D721Med (cell line): Measurements from ENCODE around the gene PNMT.

Experiments used
- DNase-seq: peaks from one replicate; pipeline ENCODE4 v3.0.0; 2011; ENCODE audit warnings: low spot score; ENCODE audit not compliant: insufficient read length
- FAIRE-seq: peaks from 2 replicates; lab custom pipeline; 2011; peaks lifted over from hg19 to GRCh38; lab: Jason Lieb, UNC
- CTCF ChIP-seq: IDR thresholded peaks from 2 replicates; pipeline ENCODE4 v1.5.1; 2012; ENCODE audit warnings: mild to moderate bottlenecking, control low read depth; ENCODE audit not compliant: insufficient read depth; ENCODE audit errors: missing control alignments

PNMT gene

GRCh38 chr17:39647256-39647655 lies 21.0 kb upstream of the PNMT start:
- TF ChIP-seq CTCF: no peak
- no peak for DNase-seq
- no peak for FAIRE-seq

GRCh38 chr17:39648616-39649366 lies 19.5 kb upstream of the PNMT start:
- FAIRE-seq (no peak), DNase-seq (no peak)
- TF ChIP-seq CTCF: no peak

- TF ChIP-seq CTCF: no peak
- DNase-seq (no peak), FAIRE-seq (no peak)
Measured at GRCh38 chr17:39650121-39650579, 18.1 kb upstream of the PNMT start.

- FAIRE-seq (no peak), DNase-seq (no peak)
- TF ChIP-seq CTCF: no peak
Measured at GRCh38 chr17:39651923-39652586, 16.2 kb upstream of the PNMT start.

- no peak for FAIRE-seq
- DNase-seq: no peak
- no peak for TF ChIP-seq CTCF
Measured at GRCh38 chr17:39652587-39653315, 15.5 kb upstream of the PNMT start.

GRCh38 chr17:39653316-39653661 lies 15.0 kb upstream of the PNMT start:
- TF ChIP-seq CTCF: no peak
- no peak for FAIRE-seq

More at GRCh38 chr17:39653316-39653661, 15.0 kb upstream of the PNMT start:
- DNase-seq: no peak
